Natural killer cell treated with Interleukin-12 subunit alpha and Interleukin-12 subunit beta and Interleukin-15 and Interleukin-18, amount 100 ng/mL, for 72 hours (primary cell): ENCODE data around the gene EEPD1. TPM values are rescaled to one million over a fixed set of nuclear protein-coding genes. Genes with fewer than 3 reads are reported as not detected.
"Not testable (repeated sequence)": the region's sequence is repeated elsewhere in the genome, so short reads cannot be mapped to it uniquely, and the experiment has no call there.

ENCODE experiments used
- ATAC-seq, 2 donors: fragments of 150-1000 bp; cut with Tn5 transposase in 1 of 2; sonication (Bioruptor Pico), chemical (Tn5 transposase) in 1 of 2; 2 replicates each; pipeline ENCODE4 v1.10.0; 2021
- DNase-seq: peaks from one replicate; pipeline ENCODE4 v3.0.0; 2022; ENCODE audit warnings: low spot score
- H3K27ac Mint-ChIP-seq, 2 donors: 1 replicate in 1 of 2; 2 replicates in 1 of 2; pipeline ENCODE4 v1.8.0; 2022; ENCODE audit warnings: mixed read lengths in 2 of 2, mild to moderate bottlenecking in 1 of 2, moderate library complexity in 1 of 2
- H3K27me3 Mint-ChIP-seq, 2 donors: 1 replicate in 1 of 2; 2 replicates in 1 of 2; pipeline ENCODE4 v1.8.0; 2022; ENCODE audit warnings: mixed read lengths in 2 of 2
- H3K36me3 Mint-ChIP-seq: one replicate; pipeline ENCODE4 v1.8.0; 2022; ENCODE audit warnings: mixed read lengths
- H3K4me1 Mint-ChIP-seq, 2 donors: 1 replicate in 1 of 2; 2 replicates in 1 of 2; pipeline ENCODE4 v1.8.0; 2022; ENCODE audit warnings: low read depth in 2 of 2, mixed read lengths in 2 of 2, mild to moderate bottlenecking in 1 of 2
- H3K4me3 Mint-ChIP-seq: one replicate; pipeline ENCODE4 v1.8.0; 2022; ENCODE audit warnings: mixed read lengths
- H3K9me3 Mint-ChIP-seq: 2 replicates; pipeline ENCODE4 v1.8.0; 2022; ENCODE audit warnings: mixed read lengths
- total RNA-seq, 2 donors: library from RNA; stranded (reverse); gene quantifications; one replicate each; pipeline ENCODE4 v1.2.3, GENCODE V29; 2022

EEPD1 gene
- total RNA-seq, 2 donors from 2014 or later: 0.26 to 1.5 TPM

- no peaks in the 10 kb centered on the region for H3K9me3 Mint-ChIP-seq
- ATAC-seq: no peak
- H3K36me3 Mint-ChIP-seq: no peaks in the 10 kb centered on the region
- no peak for DNase-seq
- peaks cover 0 to 7% of the 10 kb centered on the region in 2 donors for H3K27me3 Mint-ChIP-seq
- H3K27ac Mint-ChIP-seq: no peak overlapping the region
- peaks cover 0 to 4% of the 10 kb centered on the region in 2 donors for H3K4me1 Mint-ChIP-seq
- no peak overlapping the region for H3K4me3 Mint-ChIP-seq
Measured at GRCh38 chr7:36314491-36314890, 161.4 kb downstream of the EEPD1 start.

- no peak overlapping the region for H3K27ac Mint-ChIP-seq
- DNase-seq (no peak), ATAC-seq (no peak)
- H3K4me1 Mint-ChIP-seq: peaks cover 0 to 4% of the 10 kb centered on the region in 2 donors
- peaks cover 2 to 9% of the 10 kb centered on the region in 2 donors for H3K27me3 Mint-ChIP-seq
- H3K36me3 Mint-ChIP-seq: no peaks in the 10 kb centered on the region
- H3K9me3 Mint-ChIP-seq: no peaks in the 10 kb centered on the region
- H3K4me3 Mint-ChIP-seq: no peak overlapping the region
Measured at GRCh38 chr7:36315309-36315944, 162.4 kb downstream of the EEPD1 start.

- Mint-ChIP-seq H3K4me1 (peaks cover 0 to 4% of the 10 kb centered on the region in 2 donors), H3K9me3 (no peaks in the 10 kb centered on the region), H3K27ac (no peak overlapping the region), H3K4me3 (no peak overlapping the region), H3K36me3 (no peaks in the 10 kb centered on the region), H3K27me3 (peaks cover 5 to 15% of the 10 kb centered on the region in 2 donors)
- no peak for ATAC-seq
- DNase-seq: no peak
Measured at GRCh38 chr7:36316319-36316718, 163.3 kb downstream of the EEPD1 start.

- no peak for ATAC-seq
- no peak overlapping the region for H3K27ac Mint-ChIP-seq
- DNase-seq: no peak
- H3K4me1 Mint-ChIP-seq: peaks cover 0 to 4% of the 10 kb centered on the region in 2 donors
- peaks cover 5 to 15% of the 10 kb centered on the region in 2 donors for H3K27me3 Mint-ChIP-seq
- H3K9me3 Mint-ChIP-seq: no peaks in the 10 kb centered on the region
- H3K36me3 Mint-ChIP-seq: no peaks in the 10 kb centered on the region
- H3K4me3 Mint-ChIP-seq: no peak overlapping the region
Measured at GRCh38 chr7:36317276-36317675, 164.2 kb downstream of the EEPD1 start.

- no peaks in the 10 kb centered on the region for H3K36me3 Mint-ChIP-seq
- no peaks in the 10 kb centered on the region for H3K4me1 Mint-ChIP-seq
- no peak overlapping the region for H3K27ac Mint-ChIP-seq
- ATAC-seq (no peak), DNase-seq (no peak)
- H3K9me3 Mint-ChIP-seq: no peaks in the 10 kb centered on the region
- H3K4me3 Mint-ChIP-seq: no peak overlapping the region
- H3K27me3 Mint-ChIP-seq: peaks cover 7 to 13% of the 10 kb centered on the region in 2 donors
Measured at GRCh38 chr7:36318116-36318515, 165.1 kb downstream of the EEPD1 start.

GRCh38 chr7:36321284-36321683 is 168.2 kb downstream of the EEPD1 start:
- not testable (repeated sequence) for ATAC-seq, H3K36me3 Mint-ChIP-seq, DNase-seq, H3K27ac Mint-ChIP-seq, H3K4me3 Mint-ChIP-seq, H3K9me3 Mint-ChIP-seq, H3K4me1 Mint-ChIP-seq
- peaks cover 12 to 23% of the 10 kb centered on the region in 2 donors for H3K27me3 Mint-ChIP-seq

GRCh38 chr7:36336390-36336789 is 183.3 kb downstream of the EEPD1 start:
- Mint-ChIP-seq H3K4me3 (no peak overlapping the region), H3K9me3 (no peaks in the 10 kb centered on the region), H3K27me3 (peaks cover 0 to 4% of the 10 kb centered on the region in 2 donors), H3K27ac (no peak overlapping the region), H3K36me3 (no peaks in the 10 kb centered on the region), H3K4me1 (no peaks in the 10 kb centered on the region)
- DNase-seq (no peak), ATAC-seq (no peak)

- Mint-ChIP-seq H3K4me3 (no peak overlapping the region), H3K27ac (no peak overlapping the region), H3K36me3 (no peaks in the 10 kb centered on the region), H3K9me3 (no peaks in the 10 kb centered on the region), H3K27me3 (no peaks in the 10 kb centered on the region), H3K4me1 (no peaks in the 10 kb centered on the region)
- ATAC-seq (no peak), DNase-seq (no peak)
Measured at GRCh38 chr7:36338256-36338655, 185.2 kb downstream of the EEPD1 start.

GRCh38 chr7:36343548-36343947 is 190.5 kb downstream of the EEPD1 start:
- Mint-ChIP-seq H3K36me3 (no peaks in the 10 kb centered on the region), H3K27ac (no peak overlapping the region), H3K9me3 (no peaks in the 10 kb centered on the region), H3K4me3 (no peak overlapping the region), H3K4me1 (no peaks in the 10 kb centered on the region), H3K27me3 (peaks cover 0 to 6% of the 10 kb centered on the region in 2 donors)
- no peak for ATAC-seq
- DNase-seq: no peak

GRCh38 chr7:36344622-36345021 is 191.6 kb downstream of the EEPD1 start:
- H3K9me3 Mint-ChIP-seq: no peaks in the 10 kb centered on the region
- H3K27ac Mint-ChIP-seq: no peak overlapping the region
- ATAC-seq: no peak
- H3K36me3 Mint-ChIP-seq: no peaks in the 10 kb centered on the region
- H3K4me1 Mint-ChIP-seq: no peaks in the 10 kb centered on the region
- DNase-seq: no peak
- H3K4me3 Mint-ChIP-seq: no peak overlapping the region
- peaks cover 0 to 6% of the 10 kb centered on the region in 2 donors for H3K27me3 Mint-ChIP-seq

GRCh38 chr7:36346260-36346831 is 193.3 kb downstream of the EEPD1 start:
- no peak overlapping the region for H3K4me3 Mint-ChIP-seq
- H3K36me3 Mint-ChIP-seq: no peaks in the 10 kb centered on the region
- no peak for DNase-seq
- no peaks in the 10 kb centered on the region for H3K9me3 Mint-ChIP-seq
- H3K4me1 Mint-ChIP-seq: no peaks in the 10 kb centered on the region
- peaks cover 0 to 6% of the 10 kb centered on the region in 2 donors for H3K27me3 Mint-ChIP-seq
- H3K27ac Mint-ChIP-seq: no peak overlapping the region
- ATAC-seq: no peak

GRCh38 chr7:36348256-36348655 is 195.2 kb downstream of the EEPD1 start:
- H3K27ac Mint-ChIP-seq: no peak overlapping the region
- H3K27me3 Mint-ChIP-seq: peaks cover 0 to 6% of the 10 kb centered on the region in 2 donors
- H3K36me3 Mint-ChIP-seq: no peaks in the 10 kb centered on the region
- H3K9me3 Mint-ChIP-seq: no peaks in the 10 kb centered on the region
- no peaks in the 10 kb centered on the region for H3K4me1 Mint-ChIP-seq
- no peak for ATAC-seq
- DNase-seq: no peak
- no peak overlapping the region for H3K4me3 Mint-ChIP-seq

- ATAC-seq: no peak
- Mint-ChIP-seq H3K4me1 (no peaks in the 10 kb centered on the region), H3K27me3 (peaks cover 0 to 6% of the 10 kb centered on the region in 2 donors), H3K27ac (no peak overlapping the region), H3K4me3 (no peak overlapping the region), H3K9me3 (no peaks in the 10 kb centered on the region), H3K36me3 (no peaks in the 10 kb centered on the region)
- no peak for DNase-seq
Measured at GRCh38 chr7:36348771-36349170, 195.7 kb downstream of the EEPD1 start.

GRCh38 chr7:36349626-36350025 is 196.6 kb downstream of the EEPD1 start:
- Mint-ChIP-seq H3K27ac (no peak overlapping the region), H3K4me3 (no peak overlapping the region), H3K27me3 (peaks cover 0 to 6% of the 10 kb centered on the region in 2 donors), H3K4me1 (no peaks in the 10 kb centered on the region), H3K36me3 (no peaks in the 10 kb centered on the region), H3K9me3 (no peaks in the 10 kb centered on the region)
- DNase-seq (no peak), ATAC-seq (no peak)
